Small intestine (tissue), 7 donors: Measurements from ENCODE around the gene IGLL1. TPM values are rescaled to one million over a fixed set of nuclear protein-coding genes. Genes with fewer than 3 reads are reported as not detected.
"Not testable (repeated sequence)": the region's sequence is repeated elsewhere in the genome, so short reads cannot be mapped to it uniquely, and the experiment has no call there.

Experiments
- DNase-seq, 2 donors: peaks; one replicate each; pipeline versions ENCODE4 v3.0.0 to v3.0.0-alpha.2; 2013
- FAIRE-seq: peaks from 2 replicates; lab custom pipeline; 2012; peaks lifted over from hg19 to GRCh38; lab: Jason Lieb, UNC
- H3K27ac ChIP-seq, 3 donors: one replicate each; pipeline ENCODE4 v1.5.1; 2013; ENCODE audit warnings: low read length in 2 of 3, mild to moderate bottlenecking in 2 of 3, control low read depth in 1 of 3, inconsistent platforms in 1 of 3, low read depth in 1 of 3, moderate library complexity in 1 of 3
- H3K27me3 ChIP-seq, 3 donors: one replicate each; pipeline ENCODE4 v1.6.1; 2013; ENCODE audit warnings: low read length in 3 of 3, inconsistent platforms in 1 of 3; ENCODE audit not compliant: control insufficient read depth in 3 of 3, insufficient read depth in 3 of 3
- H3K36me3 ChIP-seq, 3 donors: one replicate each; pipeline ENCODE4 v1.6.1; 2013; ENCODE audit warnings: low read length in 3 of 3, inconsistent platforms in 1 of 3, low read depth in 1 of 3, mild to moderate bottlenecking in 1 of 3, moderate library complexity in 1 of 3; ENCODE audit not compliant: control insufficient read depth in 3 of 3, insufficient read depth in 2 of 3
- H3K4me1 ChIP-seq, 3 donors: one replicate each; pipeline ENCODE4 v1.6.1; 2013; ENCODE audit warnings: low read length in 2 of 3, inconsistent platforms in 1 of 3, low read depth in 1 of 3, mild to moderate bottlenecking in 1 of 3, moderate library complexity in 1 of 3; ENCODE audit not compliant: control insufficient read depth in 3 of 3, insufficient read depth in 2 of 3
- H3K4me3 ChIP-seq, 3 donors: one replicate each; pipeline ENCODE4 v1.5.1; 2013; ENCODE audit warnings: low read length in 3 of 3, control low read depth in 1 of 3, inconsistent platforms in 1 of 3, low read depth in 1 of 3, mild to moderate bottlenecking in 1 of 3, moderate library complexity in 1 of 3
- H3K9me3 ChIP-seq, 2 donors: one replicate each; pipeline ENCODE4 v1.6.1; 2013; ENCODE audit warnings: low read depth in 1 of 2, low read length in 1 of 2; ENCODE audit not compliant: control insufficient read depth in 2 of 2, insufficient read depth in 1 of 2
- WGBS, 3 donors: extraction: QIAGEN DNeasy Blood & Tissue Kit; methylation state at CpG; one replicate each; pipeline ENCODE4 v1.1.7; 2013; 5-methylcytosine and 5-hydroxymethylcytosine counted together
- polyA plus RNA-seq, 4 donors: library from polyadenylated mRNA; stranded (reverse) in 3 of 4; unstranded in 1 of 4; fragments of 200-250 nt in 3 of 4; fragments of 120-200 nt in 1 of 4; gene quantifications; one replicate each; pipeline versions ENCODE4 v1.2.1 to v1.2.3, GENCODE V29; 2013
- donor health status: healthy with polysubstance abuse.
- donor health status: control.
- donor health status: control.
- donor health status: Bipolar disorder and iron deficiency.
- donor health status: healthy.

IGLL1 gene
- polyA plus RNA-seq, 4 donors, result 1.3 TPM; not detected in 3

DNA sequence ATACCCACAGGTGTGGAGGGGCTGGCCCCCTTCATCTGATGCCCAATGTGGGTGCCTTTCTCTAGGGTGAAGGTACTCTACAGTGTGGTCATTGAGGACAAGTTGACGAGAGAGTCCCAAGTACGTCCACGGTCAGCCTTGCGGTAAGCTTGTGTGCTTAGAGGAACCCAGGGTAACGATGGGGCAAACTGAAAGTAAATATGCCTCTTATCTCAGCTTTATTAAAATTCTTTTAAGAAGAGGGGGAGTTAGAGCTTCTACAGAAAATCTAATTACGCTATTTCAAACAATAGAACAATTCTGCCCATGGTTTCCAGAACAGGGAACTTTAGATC, 41.4 kb downstream of the IGLL1 start:
- 47 to 61% (median 59%) methylated on average over 6 of the region's 6 CpGs for WGBS, 3 donors
- H3K27ac ChIP-seq, result peak overlapping the region in 1 of 3 donors; percentile 43
- DNase-seq, result peak in 1 of 2 donors; percentile 34
- not testable (repeated sequence) for H3K4me3 ChIP-seq, H3K36me3 ChIP-seq, FAIRE-seq, H3K27me3 ChIP-seq, H3K9me3 ChIP-seq
- peaks cover 0 to 45% (median 0%) of the 10 kb centered on the region in 3 donors for H3K4me1 ChIP-seq

DNA sequence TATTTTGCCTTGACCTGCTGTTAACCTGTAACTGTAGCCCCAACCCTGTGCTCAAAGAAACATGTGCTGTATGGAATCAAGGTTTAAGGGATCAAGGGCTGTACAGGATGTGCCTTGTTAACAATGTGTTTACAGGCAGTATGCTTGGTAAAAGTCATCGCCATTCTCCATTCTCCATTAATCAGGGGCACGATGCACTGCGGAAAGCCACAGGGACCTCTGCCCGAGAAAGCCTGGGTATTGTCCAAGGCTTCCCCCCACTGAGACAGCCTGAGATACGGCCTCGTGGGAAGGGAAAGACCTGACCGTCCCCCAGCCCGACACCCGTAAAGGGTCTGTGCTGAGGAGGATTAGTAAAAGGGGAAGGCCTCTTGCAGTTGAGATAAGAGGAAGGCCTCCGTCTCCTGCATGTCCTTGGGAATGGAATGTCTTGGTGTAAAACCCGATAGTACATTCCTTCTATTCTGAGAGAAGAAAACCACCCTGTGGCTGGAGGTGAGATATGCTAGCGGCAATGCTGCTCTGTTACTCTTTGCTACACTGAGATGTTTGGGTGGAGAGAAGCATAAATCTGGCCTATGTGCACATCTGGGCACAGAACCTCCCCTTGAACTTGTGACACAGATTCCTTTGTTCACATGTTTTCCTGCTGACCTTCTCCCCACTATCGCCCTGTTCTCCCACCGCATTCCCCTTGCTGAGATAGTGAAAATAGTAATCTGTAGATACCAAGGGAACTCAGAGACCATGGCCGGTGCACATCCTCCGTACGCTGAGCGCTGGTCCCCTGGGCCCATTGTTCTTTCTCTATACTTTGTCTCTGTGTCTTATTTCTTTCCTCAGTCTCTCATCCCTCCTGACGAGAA, 42.0 kb downstream of the IGLL1 start:
- Histone ChIP-seq H3K27ac (peak overlapping the region in 1 of 3 donors; percentile 43), H3K4me1 (peaks cover 0 to 51% (median 0%) of the 10 kb centered on the region in 3 donors)
- peak in 1 of 2 donors; percentile 58 for DNase-seq
- not testable (repeated sequence) for FAIRE-seq, H3K4me3 ChIP-seq, H3K36me3 ChIP-seq, H3K9me3 ChIP-seq, H3K27me3 ChIP-seq
- WGBS, 3 donors, result 82 to 88% (median 88%) methylated on average over 19 of the region's 19 CpGs

DNA sequence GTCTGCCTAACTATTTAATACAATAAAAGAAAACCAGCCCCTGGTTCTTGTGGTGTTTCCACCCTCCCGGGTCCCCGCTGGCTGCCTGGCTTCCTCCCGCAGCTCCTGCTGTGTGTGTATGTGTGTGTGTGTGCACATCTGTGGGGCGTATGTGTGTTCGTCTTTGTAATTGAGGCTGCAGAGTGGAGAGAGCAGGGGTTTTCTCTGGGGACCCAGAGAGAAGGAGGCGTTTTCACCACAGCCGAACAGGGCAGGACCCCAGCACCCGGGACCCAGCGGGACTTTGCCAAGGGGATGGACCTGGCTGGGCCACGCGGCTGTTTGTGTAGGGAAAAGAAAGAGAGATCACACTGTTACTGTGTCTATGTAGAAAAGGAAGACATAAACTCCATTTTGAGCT, 42.7 kb downstream of the IGLL1 start:
- H3K27me3 ChIP-seq, result no peaks in the 10 kb centered on the region
- peaks cover 0 to 58% (median 0%) of the 10 kb centered on the region in 3 donors for H3K4me1 ChIP-seq
- peak overlapping the region in 1 of 3 donors; percentile 43 for H3K27ac ChIP-seq
- no peak for FAIRE-seq
- no peaks in the 10 kb centered on the region for H3K36me3 ChIP-seq
- no peaks in the 10 kb centered on the region for H3K9me3 ChIP-seq
- no peak for DNase-seq
- H3K4me3 ChIP-seq, result no peak overlapping the region
- 71 to 85% (median 75%) methylated on average over 11 of the region's 11 CpGs for WGBS, 3 donors

DNA sequence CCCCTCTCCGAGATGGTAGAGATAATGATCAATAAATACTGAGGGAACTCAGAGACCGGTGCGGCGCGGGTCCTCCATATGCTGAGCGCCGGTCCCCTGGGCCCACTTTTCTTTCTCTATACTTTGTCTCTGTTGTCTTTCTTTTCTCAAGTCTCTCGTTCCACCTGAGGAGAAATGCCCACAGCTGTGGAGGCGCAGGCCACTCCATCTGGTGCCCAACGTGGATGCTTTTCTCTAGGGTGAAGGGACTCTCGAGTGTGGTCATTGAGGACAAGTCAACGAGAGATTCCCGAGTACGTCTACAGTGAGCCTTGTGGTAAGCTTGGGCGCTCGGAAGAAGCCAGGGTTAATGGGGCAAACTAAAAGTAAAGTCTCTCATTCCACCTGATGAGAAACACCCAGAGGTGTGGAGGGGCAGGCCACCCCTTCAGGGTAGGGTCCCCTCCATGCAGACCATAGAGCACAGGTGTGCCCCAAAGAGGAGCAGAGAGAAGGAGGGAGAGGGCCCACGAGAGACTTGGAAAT, 43.2 kb downstream of the IGLL1 start:
- Histone ChIP-seq H3K4me1 (peaks cover 0 to 60% (median 0%) of the 10 kb centered on the region in 3 donors), H3K27me3 (no peaks in the 10 kb centered on the region), H3K27ac (peak overlapping the region in 1 of 3 donors; percentile 43), H3K4me3 (no peak overlapping the region), H3K9me3 (no peaks in the 10 kb centered on the region), H3K36me3 (no peaks in the 10 kb centered on the region)
- no peak for FAIRE-seq
- no peak for DNase-seq
- WGBS, 3 donors, result 84 to 90% (median 87%) methylated on average over 17 of the region's 17 CpGs

DNA sequence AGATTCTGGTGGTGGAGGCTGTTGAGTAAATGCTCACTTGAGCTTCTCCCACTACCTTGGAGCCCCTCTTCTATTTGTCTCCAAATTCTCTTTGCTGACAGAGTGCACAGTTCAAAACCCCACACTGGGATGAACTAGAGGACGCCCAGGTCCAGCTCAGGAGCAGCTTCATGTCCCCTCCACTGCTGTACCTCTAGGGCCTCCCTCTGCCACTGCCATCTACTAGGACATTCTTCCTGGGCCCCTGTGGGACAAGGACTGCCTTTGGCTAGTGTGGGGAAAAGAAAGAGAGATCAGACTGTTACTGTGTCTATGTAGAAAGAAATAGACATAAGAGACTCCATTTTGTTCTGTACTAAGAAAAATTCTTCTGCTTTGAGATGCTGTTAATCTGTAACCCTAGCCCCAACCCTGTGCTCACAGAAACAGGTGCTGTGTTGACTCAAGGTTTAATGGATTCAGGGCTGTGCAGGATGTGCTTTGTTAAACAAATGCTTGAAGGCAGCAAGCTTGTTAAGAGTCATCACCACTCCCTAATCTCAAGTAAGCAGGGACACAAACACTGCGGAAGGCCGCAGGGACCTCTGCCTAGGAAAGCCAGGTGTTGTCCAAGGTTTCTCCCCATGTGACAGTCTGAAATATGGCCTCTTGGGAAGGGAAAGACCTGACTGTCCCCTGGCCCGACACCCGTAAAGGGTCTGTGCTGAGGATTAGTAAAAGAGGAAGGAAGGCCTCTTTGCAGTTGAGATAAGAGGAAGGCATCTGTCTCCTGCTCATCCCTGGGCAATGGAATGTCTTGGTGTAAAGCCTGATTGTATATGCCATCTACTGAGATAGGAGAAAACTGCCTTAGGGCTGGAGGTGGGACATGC, 44.1 kb downstream of the IGLL1 start:
- H3K4me3 ChIP-seq, H3K27me3 ChIP-seq, H3K36me3 ChIP-seq, FAIRE-seq, H3K9me3 ChIP-seq: not testable (repeated sequence)
- peaks cover 0 to 60% (median 0%) of the 10 kb centered on the region in 3 donors for H3K4me1 ChIP-seq
- peak; percentile 12 to 36 for DNase-seq
- H3K27ac ChIP-seq, result peak overlapping the region in 1 of 3 donors; percentile 75
- WGBS, 3 donors, result 31 to 53% (median 41%) methylated on average over 5 of the region's 5 CpGs

DNA sequence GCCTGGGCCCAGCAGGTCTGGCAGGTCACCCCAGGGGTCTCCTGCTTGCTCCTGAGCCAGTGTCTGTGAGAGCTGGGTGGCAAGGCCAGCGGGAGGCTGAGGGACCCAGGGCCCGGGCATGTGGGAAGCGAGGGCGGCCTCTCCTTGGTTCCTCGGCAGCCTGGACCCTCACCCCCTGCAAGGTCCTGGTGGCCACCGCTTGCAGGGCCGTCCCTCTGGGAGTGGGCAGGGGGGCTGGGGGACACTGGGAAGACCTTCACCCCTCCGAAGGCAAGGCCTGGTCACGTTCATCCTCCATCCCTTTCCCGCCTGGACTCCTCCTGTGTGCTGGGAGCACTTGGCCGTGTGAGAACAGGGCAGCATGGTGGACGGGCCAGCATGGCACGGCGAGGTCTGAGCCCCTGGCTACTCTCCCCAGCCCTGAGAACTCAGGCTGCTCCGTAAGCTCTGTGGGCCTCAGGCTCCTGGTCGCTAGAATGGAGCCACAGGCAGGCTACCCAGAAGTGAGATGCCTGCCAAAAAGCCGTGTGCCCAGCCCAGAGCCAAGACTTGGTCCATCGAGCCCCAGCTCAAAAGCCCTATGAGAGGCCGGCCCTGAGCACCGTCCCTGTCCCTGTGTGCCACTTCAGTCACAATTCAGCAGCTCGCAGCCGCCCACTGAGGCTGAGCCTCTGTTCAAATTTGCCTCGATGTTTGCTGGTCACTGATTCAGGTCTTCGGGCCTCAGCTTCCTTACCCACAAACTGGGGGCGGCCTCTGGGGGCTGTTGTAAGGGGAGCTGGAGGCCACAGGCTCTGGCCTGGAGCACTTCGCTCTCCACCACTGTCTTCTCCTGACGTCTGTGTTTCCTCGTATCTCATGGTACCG, 45.0 kb downstream of the IGLL1 start:
- H3K27ac ChIP-seq, result peak overlapping the region in 1 of 3 donors; percentile 75
- 91 to 95% (median 92%) methylated on average over 28 to 29 of the region's 29 CpGs for WGBS, 3 donors
- H3K4me1 ChIP-seq, result peaks cover 0 to 63% (median 0%) of the 10 kb centered on the region in 3 donors
- no peaks in the 10 kb centered on the region for H3K27me3 ChIP-seq
- no peaks in the 10 kb centered on the region for H3K36me3 ChIP-seq
- H3K4me3 ChIP-seq, result no peak overlapping the region
- no peak for FAIRE-seq
- no peaks in the 10 kb centered on the region for H3K9me3 ChIP-seq
- no peak for DNase-seq

DNA sequence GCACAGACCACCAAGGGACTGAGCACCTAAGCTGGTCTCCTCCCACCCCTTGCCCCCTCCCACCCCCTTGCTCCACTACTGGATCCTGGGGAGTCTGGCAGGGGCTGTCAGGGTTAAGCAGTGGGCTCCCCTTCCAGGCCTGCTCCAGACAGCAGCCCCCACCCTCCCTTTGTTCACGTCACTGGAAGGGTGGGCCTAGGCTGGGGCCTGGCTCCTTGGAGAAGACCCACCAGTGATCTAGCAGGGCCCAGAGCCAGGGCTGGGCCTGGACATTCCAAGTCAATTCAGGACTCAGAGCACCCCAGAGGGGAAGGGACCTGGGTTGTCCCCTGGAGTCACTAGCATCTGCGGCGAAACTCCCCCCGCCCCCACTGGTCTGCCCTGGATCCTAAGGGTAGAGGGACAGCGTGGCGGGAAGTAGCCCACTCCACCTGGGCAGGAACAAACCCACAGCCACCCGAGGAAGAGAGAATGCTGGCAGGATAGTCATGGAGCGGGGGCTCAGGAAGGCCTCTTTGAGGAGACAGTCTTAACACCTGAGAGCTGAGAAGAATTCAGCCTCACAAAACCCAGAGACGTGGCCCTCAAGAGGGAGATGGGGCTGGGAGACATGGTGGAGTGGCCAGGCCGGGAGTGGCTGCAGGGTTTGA, 45.8 kb downstream of the IGLL1 start:
- peak overlapping the region in 1 of 3 donors; percentile 48 for H3K27ac ChIP-seq
- DNase-seq (no peak), FAIRE-seq (no peak)
- H3K4me3 ChIP-seq, result no peak overlapping the region
- WGBS, 3 donors, result 83 to 89% (median 86%) methylated on average over 10 of the region's 10 CpGs
- H3K9me3 ChIP-seq, result no peaks in the 10 kb centered on the region
- no peaks in the 10 kb centered on the region for H3K27me3 ChIP-seq
- no peaks in the 10 kb centered on the region for H3K36me3 ChIP-seq
- H3K4me1 ChIP-seq, result peaks cover 0 to 66% (median 0%) of the 10 kb centered on the region in 3 donors
